Stimulated activated CD4-positive, alpha-beta T cell treated with anti-CD3 and anti-CD28 coated beads, Interleukin-12 subunit alpha, Interleukin-12 subunit beta, amount 100 ng/mL, for 48 hours (primary cell): ENCODE results near the gene KNDC1.
"Not testable (repeated sequence)": the region's sequence is repeated elsewhere in the genome, so short reads cannot be mapped to it uniquely, and the experiment has no call there.

Source experiments
- DNase-seq, 3 donors: peaks; one replicate each; pipeline ENCODE4 v3.0.0-alpha.2; 2020; ENCODE audit warnings: low read depth in 2 of 3, low spot score in 1 of 3

The KNDC1 gene

DNA sequence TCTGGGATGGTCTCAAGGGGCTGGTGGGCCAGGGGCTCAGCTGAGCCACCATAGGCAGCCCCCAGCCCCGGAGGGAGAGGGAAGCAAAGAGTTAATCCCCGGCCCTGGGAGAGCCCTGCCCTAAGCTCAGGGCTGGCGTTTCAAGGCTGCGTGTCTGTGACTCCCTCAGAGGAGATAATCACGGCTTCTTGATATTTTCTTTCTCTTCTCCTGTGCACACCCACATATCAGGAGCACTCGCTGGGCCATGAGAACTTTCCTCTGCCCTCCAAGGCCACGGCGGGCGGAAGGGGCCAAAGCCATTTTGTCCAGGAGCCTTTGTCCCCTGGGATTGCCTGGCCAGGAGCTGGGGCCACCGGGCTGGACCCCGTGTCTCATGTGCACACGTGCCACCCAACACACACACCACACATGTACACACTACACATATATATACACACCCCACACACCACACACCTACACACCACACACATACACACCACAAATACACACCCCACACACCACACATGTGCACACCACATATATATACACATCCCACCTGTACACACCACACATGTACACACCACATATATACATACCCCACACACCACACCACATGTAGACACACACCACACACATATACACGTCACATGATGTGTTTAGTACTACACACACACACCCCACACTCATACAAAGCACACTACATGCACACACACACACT, 94.6 kb downstream of the KNDC1 start:
- DNase-seq, result no peak

GRCh38 chr10:133255323-133255722, 95.3 kb downstream of the KNDC1 start:
- DNase-seq, result no peak

GRCh38 chr10:133257489-133258065, 97.6 kb downstream of the KNDC1 start:
- no peak for DNase-seq

DNA sequence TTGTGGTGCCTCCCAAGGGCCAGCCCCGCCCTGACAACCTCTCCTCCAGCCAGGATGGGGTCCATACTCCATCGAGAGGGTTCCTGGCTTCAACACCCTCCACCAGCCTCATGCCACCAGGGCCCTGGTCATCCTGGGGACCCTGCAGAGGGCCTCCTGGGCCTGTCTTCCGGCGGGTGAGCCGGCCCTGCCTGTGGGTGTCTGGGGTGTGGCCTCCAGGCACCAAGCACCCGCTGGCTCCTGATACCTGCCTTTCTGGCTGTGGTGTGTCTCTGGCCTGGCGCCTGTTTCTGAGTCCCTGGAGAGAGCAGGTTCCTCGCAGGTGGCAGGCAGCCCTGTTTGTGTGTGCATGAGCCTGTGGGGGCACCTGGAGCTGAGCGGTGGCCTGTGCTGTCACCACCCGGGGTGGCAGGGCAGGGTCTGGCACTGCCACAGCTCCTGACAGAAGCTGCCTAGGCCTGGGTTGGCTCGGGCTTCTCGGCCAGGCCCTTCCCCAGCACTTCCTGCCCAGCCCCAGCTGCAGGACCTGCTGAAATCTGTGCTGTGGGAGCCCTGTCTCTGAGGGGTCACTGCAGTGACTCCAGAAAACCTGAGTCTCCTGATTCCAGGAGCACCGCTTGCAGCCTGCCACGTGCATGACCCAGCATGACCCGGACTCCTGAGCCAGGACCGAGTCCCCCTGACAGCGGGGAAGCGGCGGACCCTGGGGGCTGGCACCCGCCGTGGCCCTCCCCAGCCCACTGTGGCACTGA, 98.2 kb downstream of the KNDC1 start:
- no peak for DNase-seq

DNA sequence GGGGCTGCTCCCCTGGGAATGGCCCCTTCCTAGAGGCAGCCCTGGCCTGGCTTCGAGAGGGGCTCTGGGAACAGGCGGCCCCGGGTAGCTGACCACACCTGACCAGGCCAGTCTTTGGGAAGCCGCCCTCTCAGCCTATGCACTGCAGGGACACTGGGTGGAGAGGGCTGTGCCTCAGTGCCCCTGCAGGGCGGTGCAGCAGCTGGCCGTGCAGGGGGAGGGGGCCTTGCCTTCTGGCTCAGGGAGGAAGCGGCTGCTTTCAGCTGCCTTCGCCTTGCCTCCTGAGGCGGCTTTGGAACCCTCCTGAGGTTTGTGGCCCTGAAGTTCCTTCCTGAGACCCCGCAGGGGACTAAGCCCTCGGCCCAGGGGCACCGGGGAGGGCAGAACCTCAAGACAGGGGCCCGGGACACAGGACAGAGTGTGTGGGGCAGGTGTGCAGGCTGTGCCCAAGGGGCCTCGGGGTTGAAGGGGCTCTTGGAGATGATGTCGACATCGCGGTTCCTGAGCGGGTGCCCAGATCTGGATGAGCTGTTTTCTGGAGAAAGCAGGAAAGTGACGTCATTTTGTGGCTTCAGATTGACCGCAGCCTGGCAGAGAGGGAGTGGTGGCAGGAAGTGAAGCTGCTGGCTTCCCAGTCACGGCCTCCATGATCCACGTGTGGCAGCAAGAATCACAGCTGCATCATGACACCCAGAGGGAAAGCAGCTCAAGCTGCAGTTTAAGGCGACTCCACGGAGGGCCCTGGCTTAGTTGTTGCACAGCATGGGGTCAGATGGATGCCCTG, 99.0 kb downstream of the KNDC1 start:
- peak; percentile 87 to 96 (median 92) for DNase-seq

DNA sequence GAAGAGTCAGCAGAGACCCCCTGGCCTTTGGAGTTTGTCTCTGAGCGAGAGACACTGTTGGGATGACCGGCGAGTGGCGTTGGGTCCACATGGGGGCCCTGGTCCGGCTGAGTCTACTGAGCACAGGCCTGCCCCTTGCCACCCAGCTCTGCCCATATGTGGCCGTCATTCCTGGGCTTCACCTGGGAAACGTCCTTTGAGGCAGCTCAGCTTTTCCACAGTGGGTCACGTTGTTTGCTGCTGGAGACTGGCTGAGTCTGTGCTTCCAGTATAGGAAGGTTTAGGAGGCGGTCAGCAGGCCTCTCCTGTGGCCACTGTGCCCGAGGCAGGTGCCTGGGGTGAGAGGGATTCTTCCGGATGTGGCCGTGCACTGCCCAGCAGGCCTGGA, 99.6 kb downstream of the KNDC1 start:
- no peak for DNase-seq

GRCh38 chr10:133260895-133261725, 101.1 kb downstream of the KNDC1 start:
- DNase-seq, result peak; percentile 40 to 63 (median 61)

DNA sequence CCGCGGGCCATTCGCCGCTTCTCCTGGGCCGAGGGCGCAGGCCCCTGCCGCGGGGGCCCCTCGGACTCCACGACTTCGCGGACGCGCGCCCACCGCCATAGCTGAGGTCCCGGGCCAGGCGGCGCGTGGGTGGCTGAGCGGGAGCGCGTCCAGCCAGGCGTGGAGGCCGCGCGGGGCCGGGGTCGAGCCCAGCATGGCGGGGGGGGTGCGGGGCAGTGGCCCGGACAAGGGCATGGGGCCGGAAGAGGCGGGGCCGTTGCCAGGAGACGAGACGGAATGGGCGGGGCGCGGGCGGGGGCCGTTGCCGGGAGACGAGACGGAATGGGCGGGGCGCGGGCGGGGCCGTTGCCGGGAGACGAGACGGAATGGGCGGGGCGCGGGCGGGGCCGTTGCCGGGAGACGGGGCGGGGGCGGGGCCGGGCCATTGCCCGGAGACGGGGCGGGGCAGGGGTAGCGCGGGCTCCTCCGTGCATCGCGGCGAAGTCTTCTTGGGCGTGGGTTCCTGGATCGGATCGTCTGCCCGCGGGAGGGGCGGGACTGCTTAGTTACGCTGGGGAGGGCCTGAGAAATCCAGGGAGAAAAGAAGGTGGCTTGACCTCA, 101.8 kb downstream of the KNDC1 start:
- peak; percentile 72 to 86 (median 83) for DNase-seq

GRCh38 chr10:133262696-133263095, 102.7 kb downstream of the KNDC1 start:
- DNase-seq, result no peak

- DNase-seq, result no peak
Measured at GRCh38 chr10:133263674-133264073, 103.7 kb downstream of the KNDC1 start.

- no peak for DNase-seq
Measured at GRCh38 chr10:133264461-133264860, 104.4 kb downstream of the KNDC1 start.

DNA sequence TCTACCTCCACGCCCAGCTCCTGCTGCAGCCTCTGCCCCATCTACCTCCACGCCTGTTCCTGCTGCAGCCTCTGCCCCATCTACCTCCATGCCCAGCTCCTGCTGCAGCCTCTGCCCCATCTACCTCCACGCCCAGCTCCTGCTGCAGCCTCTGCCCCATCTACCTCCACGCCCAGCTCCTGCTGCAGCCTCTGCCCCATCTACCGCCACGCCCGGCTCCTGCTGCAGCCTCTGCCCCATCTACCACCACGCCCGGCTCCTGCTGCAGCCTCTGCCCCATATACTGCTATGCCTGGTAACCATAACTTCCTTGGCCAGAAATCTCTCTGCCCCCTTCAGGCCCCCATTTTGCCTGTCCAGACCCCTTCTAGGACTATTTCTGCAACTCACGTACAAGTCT, 105.0 kb downstream of the KNDC1 start:
- not testable (repeated sequence) for DNase-seq

- no peak for DNase-seq
Measured at GRCh38 chr10:133266056-133266795, 106.2 kb downstream of the KNDC1 start.

- DNase-seq, result no peak
Measured at GRCh38 chr10:133267293-133267692, 107.3 kb downstream of the KNDC1 start.

GRCh38 chr10:133267829-133268228, 107.8 kb downstream of the KNDC1 start:
- no peak for DNase-seq

DNA sequence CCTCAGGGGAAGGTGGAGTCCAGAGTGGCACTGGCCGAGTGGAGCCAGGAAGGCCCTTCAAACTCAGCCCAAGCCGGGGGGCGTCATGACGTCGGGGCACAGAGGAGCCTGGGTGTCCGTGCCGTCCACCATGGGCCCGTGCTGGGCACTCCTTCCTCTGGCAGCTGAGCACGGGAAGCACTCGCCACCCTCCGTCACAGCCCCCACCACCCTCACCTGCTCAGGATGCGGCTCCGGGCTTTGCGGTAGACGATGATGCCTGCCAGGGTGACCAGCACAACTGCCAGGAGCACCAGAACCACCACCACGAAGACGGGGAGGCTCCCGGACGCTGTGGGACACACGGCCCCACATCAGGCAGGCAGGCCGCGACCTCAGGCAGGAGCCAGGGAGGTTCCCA, 108.5 kb downstream of the KNDC1 start:
- DNase-seq, result no peak

GRCh38 chr10:133269367-133269766, 109.3 kb downstream of the KNDC1 start:
- DNase-seq, result no peak

- DNase-seq, result no peak
Measured at GRCh38 chr10:133270204-133270603, 110.2 kb downstream of the KNDC1 start.

- no peak for DNase-seq
Measured at GRCh38 chr10:133270773-133271297, 110.8 kb downstream of the KNDC1 start.
